Placental pericyte (primary cell): ENCODE data around the gene H6PD. TPM values are rescaled to one million over a fixed set of nuclear protein-coding genes. Genes with fewer than 3 reads are reported as not detected.

Source experiments
- total RNA-seq: library from RNA; depleted of rRNA; stranded (reverse); fragments of >200 nt; gene quantifications from 2 replicates; pipeline ENCODE4 v1.2.3, GENCODE V29; 2012

H6PD gene
- 59.5 and 80.0 TPM in 2 replicates for total RNA-seq

GRCh38 chr1:9234223-9235095 is at the start of gene H6PD:
Gene H6PD (plus strand): TSS chr1:9234774. CDS start chr1:9244935, 10,161 bp downstream.

GRCh38 chr1:9292361-9293240 is 58.0 kb downstream of the H6PD start, which contains the start of gene SPSB1:
Gene SPSB1 (plus strand): TSS chr1:9292894. CDS start chr1:9355892, 62,998 bp downstream.

Other genes starting within 250 kb of the H6PD start
- gene SLC2A7, start 208.4 kb upstream of the H6PD start, total RNA-seq, result not detected in 2 replicates
- gene SLC2A5, start 165.1 kb upstream of the H6PD start, total RNA-seq, result 0.86 and 2.6 TPM in 2 replicates
- gene GPR157, start 105.7 kb upstream of the H6PD start, total RNA-seq, result 5.3 and 8.7 TPM in 2 replicates
- gene SPSB1, start 58.1 kb downstream of the H6PD start, total RNA-seq, result 33.7 and 66.7 TPM in 2 replicates